DOHH2 (cell line): ENCODE results near the gene LIPC.

Experiments used
- H3F3A ChIP-seq: fragments of 200-600 bp; sonication (generic), shearing (Covaris generic); 2 replicates; pipeline ENCODE4 v1.6.0; 2016; ENCODE audit warnings: antibody characterized with exemption, mild to moderate bottlenecking; ENCODE audit not compliant: control insufficient read depth, insufficient read depth
- H3K27ac ChIP-seq: fragments of 200-600 bp; sonication (generic); 2 replicates; pipeline ENCODE4 v1.5.1; 2014; ENCODE audit warnings: low read depth, mild to moderate bottlenecking, low read length, moderate library complexity
- H3K27me3 ChIP-seq: fragments of 200-600 bp; sonication (generic); 2 replicates; pipeline ENCODE4 v1.6.1; 2014; ENCODE audit warnings: mild to moderate bottlenecking, low read length, mixed read lengths; ENCODE audit not compliant: control insufficient read depth
- H3K36me3 ChIP-seq: fragments of 200-600 bp; sonication (generic); 2 replicates; pipeline ENCODE4 v1.6.1; 2014; ENCODE audit warnings: mild to moderate bottlenecking, low read length, moderate library complexity, mixed read lengths; ENCODE audit not compliant: control insufficient read depth
- H3K4me1 ChIP-seq: fragments of 200-600 bp; sonication (generic); 2 replicates; pipeline ENCODE4 v1.6.1; 2014; ENCODE audit warnings: mild to moderate bottlenecking, low read length, mixed read lengths; ENCODE audit not compliant: control insufficient read depth
- H3K4me2 ChIP-seq: fragments of 200-600 bp; sonication (generic); 2 replicates; pipeline ENCODE4 v1.6.0; 2014; ENCODE audit warnings: mild to moderate bottlenecking, low read length, moderate library complexity
- H3K4me3 ChIP-seq: fragments of 200-600 bp; sonication (generic); 2 replicates; pipeline ENCODE4 v1.5.1; 2014; ENCODE audit warnings: mild to moderate bottlenecking, low read length, mixed read lengths
- H3K79me2 ChIP-seq: fragments of 200-600 bp; sonication (generic); 2 replicates; pipeline ENCODE4 v1.6.1; 2014; ENCODE audit warnings: mild to moderate bottlenecking, low read length, mixed read lengths; ENCODE audit not compliant: control insufficient read depth
- H3K9me2 ChIP-seq: fragments of 200-600 bp; sonication (generic); replicated peaks from 2 replicates; pipeline ENCODE4 v1.6.1; 2014; ENCODE audit warnings: mild to moderate bottlenecking, low read length, mixed read lengths; ENCODE audit not compliant: control insufficient read depth
- H3K9me3 ChIP-seq: fragments of 200-600 bp; sonication (generic); 2 replicates; pipeline ENCODE4 v1.6.1; 2014; ENCODE audit warnings: antibody characterized with exemption, low read length, mixed read lengths; ENCODE audit not compliant: control insufficient read depth, insufficient read depth
- H4K20me1 ChIP-seq: fragments of 200-600 bp; sonication (generic); 2 replicates; pipeline ENCODE4 v1.6.0; 2014; ENCODE audit warnings: low read depth, mild to moderate bottlenecking, antibody characterized with exemption, low read length, moderate library complexity; ENCODE audit not compliant: control insufficient read depth, insufficient read depth
- EZH2phosphoT487 ChIP-seq: fragments of 200-600 bp; sonication (generic); IDR thresholded peaks from 2 replicates; pipeline ENCODE4 v1.6.1; 2017; ENCODE audit warnings: borderline replicate concordance, mild to moderate bottlenecking, antibody characterized with exemption, low read length, moderate library complexity, mixed read lengths
- TF ChIP-seq, protein P1 (sequence below): fragments of 200-600 bp; sonication (generic); IDR thresholded peaks from one replicate; pipeline ENCODE4 v1.5.1; 2014; ENCODE audit warnings: antibody characterized with exemption, mild to moderate bottlenecking, low read depth, low read length; ENCODE audit not compliant: poor library complexity, severe bottlenecking

Gene LIPC

DNA sequence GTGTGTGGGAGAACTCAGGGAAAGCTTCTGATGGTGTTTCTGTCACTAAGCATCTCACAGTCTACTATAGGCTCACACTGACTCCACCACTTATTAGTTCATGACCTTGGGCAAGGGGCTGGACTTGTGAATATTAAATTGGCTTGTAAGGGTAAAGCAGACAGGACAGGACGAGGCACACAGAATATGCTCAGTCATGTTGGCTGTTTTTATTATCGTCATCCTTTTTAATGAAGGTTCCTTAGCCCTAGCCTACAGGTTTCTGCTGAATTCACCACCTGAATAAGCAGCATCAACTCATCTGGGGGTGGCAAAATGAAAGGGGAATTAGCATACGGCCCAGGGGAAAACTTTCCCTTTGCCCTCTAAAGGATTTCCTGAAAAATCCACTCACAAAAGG is 39.6 kb upstream of the LIPC start:
- H3K9me2 ChIP-seq: no peaks in the 10 kb centered on the region
- no peaks in the 10 kb centered on the region for H3K9me3 ChIP-seq
- no peaks in the 10 kb centered on the region for H3K4me1 ChIP-seq
- H3F3A ChIP-seq: no peaks in the 10 kb centered on the region
- H3K27me3 ChIP-seq: peaks cover 2% of the 10 kb centered on the region; the same call in 1 of the 2 replicates
- no peak overlapping the region for H3K4me3 ChIP-seq
- H4K20me1 ChIP-seq: no peaks in the 10 kb centered on the region
- no peak overlapping the region for H3K4me2 ChIP-seq
- no peak overlapping the region for H3K27ac ChIP-seq
- no peak for TF ChIP-seq EZH2phosphoT487
- TF ChIP-seq, protein P1, sequence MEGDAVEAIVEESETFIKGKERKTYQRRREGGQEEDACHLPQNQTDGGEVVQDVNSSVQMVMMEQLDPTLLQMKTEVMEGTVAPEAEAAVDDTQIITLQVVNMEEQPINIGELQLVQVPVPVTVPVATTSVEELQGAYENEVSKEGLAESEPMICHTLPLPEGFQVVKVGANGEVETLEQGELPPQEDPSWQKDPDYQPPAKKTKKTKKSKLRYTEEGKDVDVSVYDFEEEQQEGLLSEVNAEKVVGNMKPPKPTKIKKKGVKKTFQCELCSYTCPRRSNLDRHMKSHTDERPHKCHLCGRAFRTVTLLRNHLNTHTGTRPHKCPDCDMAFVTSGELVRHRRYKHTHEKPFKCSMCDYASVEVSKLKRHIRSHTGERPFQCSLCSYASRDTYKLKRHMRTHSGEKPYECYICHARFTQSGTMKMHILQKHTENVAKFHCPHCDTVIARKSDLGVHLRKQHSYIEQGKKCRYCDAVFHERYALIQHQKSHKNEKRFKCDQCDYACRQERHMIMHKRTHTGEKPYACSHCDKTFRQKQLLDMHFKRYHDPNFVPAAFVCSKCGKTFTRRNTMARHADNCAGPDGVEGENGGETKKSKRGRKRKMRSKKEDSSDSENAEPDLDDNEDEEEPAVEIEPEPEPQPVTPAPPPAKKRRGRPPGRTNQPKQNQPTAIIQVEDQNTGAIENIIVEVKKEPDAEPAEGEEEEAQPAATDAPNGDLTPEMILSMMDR: no peak
- H3K36me3 ChIP-seq: no peaks in the 10 kb centered on the region
- no peaks in the 10 kb centered on the region for H3K79me2 ChIP-seq

DNA sequence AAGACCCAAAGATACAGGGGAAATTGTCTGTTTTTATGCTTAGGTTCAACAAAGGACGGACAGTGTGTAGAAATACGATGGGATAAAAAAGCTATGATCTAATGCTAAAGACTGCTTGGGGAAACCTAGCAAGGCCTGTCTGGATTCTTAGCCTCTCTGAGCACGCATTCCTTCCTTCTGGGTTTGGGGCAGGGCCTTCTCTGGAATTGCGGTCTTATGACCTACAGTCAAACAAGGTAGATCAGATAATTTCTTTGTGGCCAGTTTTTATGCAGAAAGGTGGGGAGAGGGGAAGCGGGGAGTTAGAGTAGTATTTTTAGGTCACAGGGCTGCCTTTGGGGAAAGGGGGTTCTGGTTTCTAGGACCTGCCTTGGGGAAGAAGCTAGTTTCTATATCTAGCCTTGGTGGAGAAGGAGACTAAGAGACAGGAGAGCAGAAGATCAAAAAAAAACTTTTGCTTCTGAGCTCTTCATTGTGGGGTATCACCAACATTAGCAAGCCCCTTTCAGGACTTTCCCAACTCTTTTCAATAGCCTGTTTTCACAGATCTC is 39.1 kb upstream of the LIPC start:
- Histone ChIP-seq H3K9me2 (no peaks in the 10 kb centered on the region), H3K4me1 (no peaks in the 10 kb centered on the region), H3K27ac (no peak overlapping the region), H3K27me3 (peaks cover 2% of the 10 kb centered on the region; the same call in 1 of the 2 replicates), H4K20me1 (no peaks in the 10 kb centered on the region), H3K79me2 (no peaks in the 10 kb centered on the region), H3K4me3 (no peak overlapping the region), H3K4me2 (no peak overlapping the region), H3K9me3 (no peaks in the 10 kb centered on the region), H3K36me3 (no peaks in the 10 kb centered on the region), H3F3A (no peaks in the 10 kb centered on the region)
- TF ChIP-seq, protein P1: no peak
- TF ChIP-seq EZH2phosphoT487: no peak

DNA sequence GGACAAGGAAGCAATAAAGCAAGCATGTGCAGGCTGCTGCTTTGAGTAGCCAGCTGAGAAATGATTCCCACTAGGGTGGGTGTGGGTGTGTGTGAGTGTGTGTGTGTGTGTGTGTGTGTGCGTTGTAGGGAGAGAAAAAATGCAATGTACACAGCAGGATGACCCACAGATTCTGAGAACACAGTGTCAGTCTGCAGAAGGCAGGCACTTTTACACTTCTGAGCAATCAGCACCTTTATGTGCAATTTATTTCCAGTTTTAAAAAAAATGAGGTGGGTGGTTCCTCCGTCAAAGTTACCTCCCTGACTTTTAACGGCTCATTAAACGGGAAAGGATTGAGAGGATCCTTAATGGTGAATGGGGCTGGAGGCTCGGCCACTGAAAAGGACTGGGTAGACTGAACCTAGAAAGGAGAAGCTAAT is 38.5 kb upstream of the LIPC start:
- no peak for TF ChIP-seq EZH2phosphoT487
- TF ChIP-seq, protein P1: no peak
- H3K9me3 ChIP-seq: no peaks in the 10 kb centered on the region
- H3K36me3 ChIP-seq: no peaks in the 10 kb centered on the region
- no peak overlapping the region for H3K27ac ChIP-seq
- no peaks in the 10 kb centered on the region for H4K20me1 ChIP-seq
- H3K27me3 ChIP-seq: peaks cover 2% of the 10 kb centered on the region; the same call in 1 of the 2 replicates
- no peak overlapping the region for H3K4me3 ChIP-seq
- H3K79me2 ChIP-seq: no peaks in the 10 kb centered on the region
- no peak overlapping the region for H3K4me2 ChIP-seq
- no peaks in the 10 kb centered on the region for H3K9me2 ChIP-seq
- no peaks in the 10 kb centered on the region for H3F3A ChIP-seq
- no peaks in the 10 kb centered on the region for H3K4me1 ChIP-seq
